KMS-11 (cell line): ENCODE data around the gene NEU1.

Experiments
- H2AFZ ChIP-seq: fragments of 200-600 bp; sonication (generic); 2 replicates; pipeline ENCODE4 v1.6.1; 2016; ENCODE audit warnings: antibody characterized with exemption, mixed run types, low read depth
- H3K27ac ChIP-seq: fragments of 200-600 bp; sonication (generic); 2 replicates; pipeline ENCODE4 v1.6.1; 2016; ENCODE audit warnings: mild to moderate bottlenecking, mixed run types
- H3K27me3 ChIP-seq: fragments of 200-600 bp; sonication (generic); 2 replicates; pipeline ENCODE4 v1.6.1; 2017; ENCODE audit warnings: mild to moderate bottlenecking, low read depth, mixed run types, moderate library complexity; ENCODE audit not compliant: insufficient read depth
- H3K36me3 ChIP-seq: fragments of 200-600 bp; sonication (generic); 2 replicates; pipeline ENCODE4 v1.6.1; 2017; ENCODE audit warnings: mild to moderate bottlenecking, mixed run types; ENCODE audit not compliant: insufficient read depth
- H3K4me1 ChIP-seq: fragments of 200-600 bp; sonication (generic); 2 replicates; pipeline ENCODE4 v1.6.1; 2016; ENCODE audit warnings: mild to moderate bottlenecking, low read depth, mixed run types; ENCODE audit not compliant: poor library complexity, severe bottlenecking
- H3K4me2 ChIP-seq: fragments of 200-600 bp; sonication (generic); 2 replicates; pipeline ENCODE4 v1.7.0; 2016; ENCODE audit warnings: mild to moderate bottlenecking, mixed run types
- H3K4me3 ChIP-seq: fragments of 200-600 bp; sonication (generic); IDR thresholded peaks from 2 replicates; pipeline ENCODE4 v1.6.1; 2017; ENCODE audit warnings: low read depth, low read length, mixed read lengths; ENCODE audit not compliant: insufficient read depth
- H3K79me2 ChIP-seq: fragments of 200-600 bp; sonication (generic); 2 replicates; pipeline ENCODE4 v1.6.1; 2016; ENCODE audit warnings: low read depth, mixed run types; ENCODE audit not compliant: insufficient read depth
- H3K9ac ChIP-seq: fragments of 200-600 bp; sonication (generic); 2 replicates; pipeline ENCODE4 v1.6.1; 2016; ENCODE audit warnings: mild to moderate bottlenecking, mixed run types
- H4K20me1 ChIP-seq: fragments of 200-600 bp; sonication (generic); 2 replicates; pipeline ENCODE4 v1.6.1; 2016; ENCODE audit warnings: mild to moderate bottlenecking, mixed run types; ENCODE audit not compliant: insufficient read depth
- CTCF ChIP-seq: fragments of 200-600 bp; sonication (generic); conservative IDR thresholded peaks from 2 replicates; pipeline ENCODE4 v1.6.1; 2017; ENCODE audit warnings: low read depth, mild to moderate bottlenecking, antibody characterized with exemption, low read length, moderate library complexity, mixed read lengths

NEU1 gene

GRCh38 chr6:31901953-31902643, 39.5 kb upstream of the NEU1 start, which contains the start of gene ZBTB12:
ZBTB12 (minus strand) TSS chr6:31902086; CDS start chr6:31901305, 781 bp downstream.
- Histone ChIP-seq H4K20me1 (no peaks in the 10 kb centered on the region), H2AFZ (peak within 1 kb of the TSS; percentile 66), H3K36me3 (no peaks in the 10 kb centered on the region), H3K4me2 (peak within 1 kb of the TSS; percentile 92), H3K79me2 (peaks cover 5% of the 10 kb centered on the region; the same call in 1 of the 2 replicates), H3K4me1 (peaks cover 22% of the 10 kb centered on the region), H3K9ac (peak within 1 kb of the TSS; percentile 61; the same call in 1 of the 2 replicates), H3K27ac (peak within 1 kb of the TSS; percentile 46; the same call in 1 of the 2 replicates), H3K27me3 (no peaks in the 10 kb centered on the region; the same call in 1 of the 2 replicates), H3K4me3 (no peak within 1 kb of the TSS)
- TF ChIP-seq CTCF = no peak

GRCh38 chr6:31901415-31901952, 38.9 kb upstream of the NEU1 start:
- Histone ChIP-seq H3K9ac (peak overlapping the region; percentile 61; the same call in 1 of the 2 replicates), H3K27ac (peak overlapping the region; percentile 46; the same call in 1 of the 2 replicates), H3K4me3 (no peak overlapping the region), H3K27me3 (no peaks in the 10 kb centered on the region; the same call in 1 of the 2 replicates), H4K20me1 (no peaks in the 10 kb centered on the region), H3K4me2 (peak overlapping the region; percentile 92; the same call in 1 of the 2 replicates), H2AFZ (peak overlapping the region; percentile 66; the same call in 1 of the 2 replicates), H3K4me1 (peaks cover 20% of the 10 kb centered on the region), H3K79me2 (peaks cover 10% of the 10 kb centered on the region), H3K36me3 (no peaks in the 10 kb centered on the region)
- TF ChIP-seq CTCF = no peak

- no peaks in the 10 kb centered on the region for H4K20me1 ChIP-seq
- TF ChIP-seq CTCF = no peak
- peaks cover 25% of the 10 kb centered on the region for H3K4me1 ChIP-seq
- no peaks in the 10 kb centered on the region; the same call in 1 of the 2 replicates for H3K27me3 ChIP-seq
- H3K27ac ChIP-seq = 0 out of 2 replicates have a peak overlapping the region, but pooled peaks have one; percentile 46
- H3K79me2 ChIP-seq = peaks cover 14% of the 10 kb centered on the region
- peak overlapping the region; percentile 60; the same call in 1 of the 2 replicates for H3K4me2 ChIP-seq
- H3K9ac ChIP-seq = peak overlapping the region; percentile 61; the same call in 1 of the 2 replicates
- no peaks in the 10 kb centered on the region for H3K36me3 ChIP-seq
- no peak overlapping the region for H3K4me3 ChIP-seq
- no peak overlapping the region for H2AFZ ChIP-seq
These were observed 38.3 kb upstream of the NEU1 start for GRCh38 chr6:31900917-31901414.

GRCh38 chr6:31899882-31900722, 37.5 kb upstream of the NEU1 start:
- Histone ChIP-seq H3K36me3 (no peaks in the 10 kb centered on the region; the same call in 1 of the 2 replicates), H3K4me1 (peaks cover 34% of the 10 kb centered on the region), H3K9ac (no peak overlapping the region), H3K27me3 (no peaks in the 10 kb centered on the region; the same call in 1 of the 2 replicates), H3K4me3 (no peak overlapping the region), H3K4me2 (no peak overlapping the region; the same call in 1 of the 2 replicates), H4K20me1 (no peaks in the 10 kb centered on the region), H3K79me2 (peaks cover 14% of the 10 kb centered on the region), H2AFZ (no peak overlapping the region), H3K27ac (no peak overlapping the region)
- TF ChIP-seq CTCF = no peak
